Superior temporal gyrus (tissue), 1 donor: Measurements from ENCODE around the gene ARL6.
"Not testable (repeated sequence)": the region's sequence is repeated elsewhere in the genome, so short reads cannot be mapped to it uniquely, and the experiment has no call there.

Experiments used
- DNase-seq: peaks from one replicate; pipeline ENCODE4 v3.0.0-alpha.2; 2016; ENCODE audit errors: extremely low spot score

Gene ARL6

DNA sequence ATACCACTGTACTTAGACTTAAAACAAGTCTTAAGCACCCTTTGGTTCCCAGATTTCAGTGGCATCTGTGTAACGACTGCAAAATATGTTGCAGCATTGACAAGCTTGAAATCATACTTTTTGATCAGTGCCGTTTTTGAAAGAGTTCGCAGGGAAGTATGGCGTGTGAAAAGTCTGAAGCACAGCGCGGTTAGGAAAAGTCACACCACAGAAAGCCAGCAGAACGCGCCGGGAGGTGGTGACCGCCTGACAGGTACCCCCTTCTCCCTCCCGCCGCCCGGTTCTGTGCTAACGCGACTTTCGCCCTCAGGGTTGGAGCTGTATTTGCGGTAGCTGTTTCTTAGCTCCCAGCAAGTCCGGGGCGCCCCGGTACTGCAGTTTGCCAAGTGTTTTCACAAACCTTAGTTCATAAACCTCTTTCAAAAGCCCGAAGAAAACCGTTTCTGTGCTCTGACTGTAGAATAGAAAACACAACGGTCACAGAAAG lies 56.8 kb downstream of the ARL6 start:
- no peak for DNase-seq

DNA sequence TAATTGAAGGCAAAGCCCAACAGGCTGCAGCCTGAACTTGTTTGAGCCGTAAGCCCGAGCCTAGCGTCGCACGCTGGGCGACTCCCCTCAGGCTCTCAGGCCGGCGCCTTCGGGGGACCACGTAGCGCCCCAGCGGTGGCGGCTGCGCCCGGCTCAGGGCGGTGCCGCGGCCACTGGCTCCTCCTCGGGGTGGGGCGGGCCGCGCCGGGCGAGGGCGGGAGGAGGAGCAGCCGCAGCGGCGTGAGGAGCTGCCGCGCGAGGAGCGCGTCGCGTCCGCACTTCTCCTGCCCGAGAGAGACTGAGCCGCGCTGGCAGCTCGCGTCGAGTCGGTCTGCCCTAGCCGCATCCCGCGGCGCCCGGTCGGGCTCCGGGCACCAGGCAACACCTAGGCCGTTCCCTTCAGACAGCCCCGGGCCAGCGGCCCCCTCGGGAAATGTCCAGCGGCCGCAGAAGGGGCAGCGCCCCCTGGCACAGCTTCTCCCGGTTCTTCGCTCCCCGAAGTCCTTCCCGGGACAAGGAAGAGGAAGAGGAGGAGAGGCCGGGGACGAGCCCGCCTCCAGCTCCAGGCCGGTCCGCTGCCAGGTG lies 57.3 kb downstream of the ARL6 start, which contains the start of gene CRYBG3:
TSS of gene CRYBG3 (plus strand) at position 238 of the 585 bp plus-strand sequence. CDS start at position 434, 196 bp downstream.
- peak; percentile 78 for DNase-seq

DNA sequence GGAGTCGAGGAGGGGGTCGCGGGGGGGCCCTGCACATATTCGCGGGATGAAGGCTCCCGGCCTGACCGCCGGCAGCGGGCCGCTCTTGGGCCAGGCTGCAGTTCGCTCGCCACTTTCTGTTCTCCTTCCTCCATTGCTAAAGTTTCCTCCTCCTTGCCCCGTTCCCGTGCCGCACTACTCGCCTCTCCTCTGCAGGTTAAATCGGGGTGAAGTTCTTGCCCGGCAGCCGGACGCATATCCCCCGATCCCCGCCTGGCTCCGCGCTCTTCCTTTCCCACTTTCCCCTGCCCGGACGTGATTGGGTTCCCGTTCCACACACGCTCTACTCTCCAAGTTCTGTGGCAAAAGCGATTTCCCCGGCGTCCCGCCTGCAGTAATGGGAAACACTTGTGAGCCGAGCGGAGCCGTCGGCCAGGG lies 57.8 kb downstream of the ARL6 start:
- peak; percentile 52 for DNase-seq

- peak; percentile 64 for DNase-seq
Measured at GRCh38 chr3:97823046-97824004, 58.8 kb downstream of the ARL6 start.

DNA sequence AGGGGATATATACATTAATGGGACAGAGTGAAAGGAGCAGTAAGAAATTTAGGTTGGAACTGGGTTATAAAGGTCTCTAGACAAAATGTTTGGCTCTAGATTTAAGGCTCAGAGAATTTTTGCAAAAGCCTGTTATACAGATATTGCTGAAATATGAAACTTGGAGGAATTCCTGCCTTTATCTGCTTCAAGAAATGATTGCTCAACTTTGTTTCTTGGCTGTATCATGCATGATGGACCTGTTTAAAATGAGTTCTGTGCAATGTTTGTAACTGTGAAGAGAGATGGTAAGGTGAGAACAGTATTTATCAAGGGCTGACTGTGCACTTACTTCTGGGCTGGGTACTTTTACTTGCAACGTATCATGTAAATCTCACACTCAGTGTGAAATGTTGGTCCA lies 60.5 kb downstream of the ARL6 start:
- no peak for DNase-seq

GRCh38 chr3:97827741-97828471 lies 63.3 kb downstream of the ARL6 start:
- peak; percentile 86 for DNase-seq

DNA sequence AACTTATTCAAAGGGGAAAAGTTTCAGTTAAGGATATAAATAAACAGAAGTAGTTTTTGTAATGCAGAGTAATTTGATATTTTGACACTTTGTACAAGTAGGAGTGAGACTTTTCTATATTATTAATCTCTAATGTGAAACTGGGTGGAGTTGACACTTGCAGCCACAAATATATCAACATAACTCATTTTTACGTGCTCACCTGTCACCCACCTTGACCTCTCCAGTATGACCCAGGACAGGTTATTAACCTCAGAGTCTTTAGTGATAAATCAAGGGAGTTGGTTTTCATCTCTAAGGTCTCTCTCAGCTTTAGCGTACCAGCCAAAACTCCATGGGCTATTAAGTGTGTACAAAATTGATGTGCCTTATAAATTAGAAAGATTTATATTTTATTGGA lies 64.6 kb downstream of the ARL6 start:
- no peak for DNase-seq

DNA sequence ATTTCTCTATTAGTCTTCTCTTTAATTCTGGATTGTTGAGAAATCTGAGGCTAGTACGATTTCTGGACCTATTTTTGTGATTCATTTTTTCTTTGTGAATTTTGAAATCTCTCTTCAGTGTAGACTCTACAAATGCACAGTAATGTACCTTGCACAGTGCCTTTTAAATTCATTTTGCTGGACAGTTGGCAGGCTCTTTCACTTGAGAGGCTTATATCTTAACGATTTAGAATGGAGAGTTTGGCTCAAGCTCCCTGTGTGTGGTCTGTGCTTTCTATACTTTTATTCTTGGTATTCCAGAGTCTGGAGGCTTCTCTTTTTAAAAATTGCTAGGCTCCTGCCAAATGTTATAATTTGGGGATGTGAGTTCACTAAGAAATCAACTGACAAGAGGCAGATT lies 66.1 kb downstream of the ARL6 start:
- DNase-seq: no peak

DNA sequence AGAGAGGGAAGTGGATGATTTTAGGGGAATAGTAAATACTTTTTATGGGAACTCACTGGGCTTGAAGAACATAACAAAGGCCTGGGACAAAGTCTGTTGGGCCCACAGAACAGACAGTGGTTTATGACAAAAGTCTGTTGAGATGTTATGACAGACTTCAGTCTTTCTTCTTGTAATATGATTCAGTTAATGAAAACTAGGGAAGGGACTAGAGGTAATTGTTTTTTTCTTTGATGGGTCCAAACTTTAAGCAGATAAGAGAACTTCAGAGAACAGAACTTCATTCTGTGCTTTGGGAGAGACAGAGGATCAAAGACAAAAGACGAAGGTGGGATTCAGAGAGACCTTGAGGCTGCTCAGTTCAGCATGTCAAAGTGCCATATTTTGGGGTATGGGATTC lies 66.6 kb downstream of the ARL6 start:
- no peak for DNase-seq

GRCh38 chr3:97833184-97833583 lies 68.6 kb downstream of the ARL6 start:
- not testable (repeated sequence) for DNase-seq

DNA sequence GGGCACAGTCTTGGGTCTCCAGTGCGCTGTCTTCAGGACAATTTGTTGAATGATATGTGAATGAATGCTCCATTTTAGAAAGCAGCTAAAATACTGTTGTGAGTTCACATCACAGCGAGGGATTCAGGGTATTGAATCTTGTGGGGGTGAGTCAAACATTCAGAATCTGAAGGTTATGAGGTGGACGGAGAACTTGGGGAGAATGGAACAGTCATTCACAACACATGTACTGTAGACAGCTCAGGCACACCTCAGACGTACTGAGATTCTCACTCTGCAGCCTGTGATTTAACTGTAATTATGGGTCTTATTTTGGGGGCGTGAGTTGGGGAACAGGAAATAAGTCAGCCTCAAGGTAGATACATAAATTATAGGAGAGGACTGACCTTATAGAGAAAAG lies 71.2 kb downstream of the ARL6 start:
- DNase-seq: no peak

DNA sequence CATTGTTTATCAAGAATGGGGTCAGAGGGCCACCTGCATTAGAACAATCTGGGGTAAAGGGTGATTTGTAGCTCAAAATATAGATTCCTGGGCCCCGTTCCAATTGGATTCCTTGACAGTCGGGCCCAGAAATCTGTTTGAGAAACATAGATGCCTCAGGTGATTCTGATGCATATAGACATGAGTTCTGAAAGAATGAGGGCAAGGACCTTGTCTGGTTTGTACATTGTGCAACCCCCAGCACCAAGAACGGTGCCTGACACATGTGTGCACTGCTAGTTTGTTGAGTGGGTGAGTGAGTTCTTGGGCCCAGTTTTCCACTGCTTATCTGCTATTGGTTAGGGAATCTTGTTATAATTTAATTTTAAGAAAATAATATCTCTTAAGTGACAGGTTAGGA lies 73.8 kb downstream of the ARL6 start:
- DNase-seq: no peak

DNA sequence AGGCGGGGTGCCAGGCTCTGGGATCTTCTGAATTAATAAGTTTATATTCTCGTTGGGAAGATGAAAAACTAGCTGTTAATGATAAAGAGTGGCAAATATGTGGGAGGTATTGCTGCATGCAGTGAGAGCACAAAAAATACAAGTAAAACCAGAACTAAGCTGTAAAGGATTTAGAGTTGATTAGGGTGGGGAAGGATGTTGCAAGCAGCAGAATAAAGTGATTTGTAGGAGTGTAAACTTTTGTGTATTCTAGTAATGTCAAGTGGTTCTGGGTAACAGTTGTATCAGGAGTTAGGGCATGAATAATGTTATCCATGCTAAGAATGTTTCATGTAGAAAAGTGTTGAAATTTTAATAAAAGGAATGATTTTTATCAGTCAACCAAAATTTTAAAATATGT lies 75.4 kb downstream of the ARL6 start:
- DNase-seq: no peak

DNA sequence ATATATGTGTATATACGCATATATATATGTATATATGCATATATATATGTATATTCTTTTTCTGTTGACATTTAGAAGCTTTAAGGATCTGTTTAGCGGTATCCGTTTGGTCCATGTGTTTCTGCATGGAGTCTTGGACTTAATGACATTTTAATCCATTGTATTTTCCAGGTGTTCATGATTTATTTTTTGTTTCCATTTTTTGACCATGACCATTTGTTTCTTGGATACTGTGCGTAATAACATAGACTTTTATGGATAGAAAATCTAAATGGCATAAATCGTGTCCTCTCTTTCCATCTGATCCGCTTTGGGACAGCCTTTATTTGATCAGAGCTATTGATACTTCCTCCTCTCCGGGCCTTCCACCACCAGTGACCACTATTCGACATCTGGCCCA lies 76.7 kb downstream of the ARL6 start:
- DNase-seq: no peak

- no peak for DNase-seq
Measured at GRCh38 chr3:97841956-97842355, 77.4 kb downstream of the ARL6 start.

- no peak for DNase-seq
Measured at GRCh38 chr3:97848779-97849178, 84.2 kb downstream of the ARL6 start.
